HG03095 (cell line): ENCODE data around the gene TRMT2A.

Experiments
- ATAC-seq: cut with Tn5 transposase; IDR thresholded peaks from one replicate; pipeline ENCODE4 v1.9.1; 2021; ENCODE audit warnings: moderate library complexity; ENCODE audit not compliant: unreplicated experiment

TRMT2A gene

GRCh38 chr22:20149257-20150250 lies 32.5 kb upstream of the TRMT2A start:
- no peak for ATAC-seq

GRCh38 chr22:20148414-20148813 lies 31.4 kb upstream of the TRMT2A start:
- no peak for ATAC-seq

GRCh38 chr22:20147237-20147988 lies 30.4 kb upstream of the TRMT2A start:
- ATAC-seq, result no peak

GRCh38 chr22:20146777-20147176 lies 29.8 kb upstream of the TRMT2A start:
- ATAC-seq, result no peak

- no peak for ATAC-seq
These were observed 28.8 kb upstream of the TRMT2A start for GRCh38 chr22:20145832-20146223.

GRCh38 chr22:20145206-20145831 lies 28.3 kb upstream of the TRMT2A start:
- no peak for ATAC-seq

GRCh38 chr22:20143883-20144665 lies 27.0 kb upstream of the TRMT2A start:
- ATAC-seq, result no peak

- ATAC-seq, result no peak
These were observed 25.9 kb upstream of the TRMT2A start for GRCh38 chr22:20142711-20143621.

GRCh38 chr22:20141186-20142077 lies 24.4 kb upstream of the TRMT2A start:
- no peak for ATAC-seq

GRCh38 chr22:20140521-20140964 lies 23.5 kb upstream of the TRMT2A start:
- no peak for ATAC-seq

- no peak for ATAC-seq
These were observed 23.1 kb upstream of the TRMT2A start for GRCh38 chr22:20140107-20140445.

GRCh38 chr22:20139391-20140106 lies 22.5 kb upstream of the TRMT2A start:
- no peak for ATAC-seq

- ATAC-seq, result no peak
These were observed 21.8 kb upstream of the TRMT2A start for GRCh38 chr22:20138868-20139267.

GRCh38 chr22:20138417-20138738 lies 21.4 kb upstream of the TRMT2A start:
- ATAC-seq, result no peak

- no peak for ATAC-seq
These were observed 20.8 kb upstream of the TRMT2A start for GRCh38 chr22:20137671-20138416.

- ATAC-seq, result no peak
These were observed 20.1 kb upstream of the TRMT2A start for GRCh38 chr22:20137113-20137512.

GRCh38 chr22:20136603-20136873 lies 19.5 kb upstream of the TRMT2A start:
- no peak for ATAC-seq
